Activated CD8-positive, alpha-beta memory T cell treated with anti-CD3 and anti-CD28 coated beads for 24 hours (primary cell): ENCODE measurements around the gene CD164L2.

Experiments
- DNase-seq: peaks from one replicate; pipeline ENCODE4 v3.0.0-alpha.2; 2020

Gene CD164L2

GRCh38 chr1:27342778-27343638 is 40.1 kb downstream of the CD164L2 start:
- peak; percentile 83 for DNase-seq

- peak; percentile 75 for DNase-seq
Observed at GRCh38 chr1:27342391-27342777, 40.7 kb downstream of the CD164L2 start.

GRCh38 chr1:27341525-27342252 is 41.4 kb downstream of the CD164L2 start, which contains the start of gene SYTL1:
TSS of gene SYTL1 (plus strand) at chr1:27342022. CDS start at chr1:27345335, 3,313 bp downstream.
- peak; percentile 87 for DNase-seq

GRCh38 chr1:27339213-27339612 is 43.9 kb downstream of the CD164L2 start:
- DNase-seq, result no peak

GRCh38 chr1:27338751-27339150 is 44.4 kb downstream of the CD164L2 start:
- DNase-seq, result no peak

- DNase-seq, result no peak
Observed at GRCh38 chr1:27336756-27337155, 46.4 kb downstream of the CD164L2 start.

- no peak for DNase-seq
Observed at GRCh38 chr1:27335506-27336422, 47.4 kb downstream of the CD164L2 start.

- no peak for DNase-seq
Observed at GRCh38 chr1:27333717-27334279, 49.3 kb downstream of the CD164L2 start.

GRCh38 chr1:27332536-27333281 is 50.4 kb downstream of the CD164L2 start:
- peak; percentile 80 for DNase-seq

GRCh38 chr1:27331922-27332321 is 51.2 kb downstream of the CD164L2 start:
- DNase-seq, result no peak

GRCh38 chr1:27331426-27331825 is 51.7 kb downstream of the CD164L2 start:
- no peak for DNase-seq

GRCh38 chr1:27330786-27331185 is 52.3 kb downstream of the CD164L2 start:
- no peak for DNase-seq
